ENCODE data around the gene TPX2.
A peak's percentile ranks its signal among the peaks of the same experiment; 100 is the strongest.

Gene TPX2

DNA sequence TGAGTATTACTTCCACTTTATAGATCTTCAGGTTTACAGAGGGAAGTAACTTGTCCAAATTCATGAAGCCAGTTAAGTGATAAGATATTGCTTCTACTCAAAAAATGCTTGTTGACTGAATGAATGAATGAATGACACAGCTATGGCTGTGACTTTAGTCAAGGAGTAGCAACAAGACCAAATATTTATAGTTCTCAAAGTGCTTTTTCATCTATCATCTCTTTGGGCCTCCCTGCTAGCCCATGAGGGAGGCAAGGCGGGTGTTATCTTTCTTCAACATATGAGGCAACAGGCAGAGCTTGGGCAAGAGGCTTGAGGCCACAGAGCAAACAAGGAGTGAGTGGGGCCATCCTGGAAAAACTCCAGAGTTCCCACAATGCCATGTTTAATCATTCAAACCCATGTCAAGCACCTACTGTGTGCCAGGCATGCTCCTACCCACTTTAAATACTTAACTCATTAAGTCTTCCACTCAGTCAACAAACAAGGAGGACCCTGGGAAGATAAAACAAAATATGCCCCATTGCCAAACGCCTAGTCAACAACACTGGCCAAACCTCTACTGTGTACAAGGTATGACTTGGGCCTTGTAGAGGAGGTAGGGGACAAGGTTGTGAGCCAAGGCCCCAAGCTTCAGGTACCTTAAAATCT is 32.4 kb upstream of the TPX2 start:
- no peak for DNase-seq

DNA sequence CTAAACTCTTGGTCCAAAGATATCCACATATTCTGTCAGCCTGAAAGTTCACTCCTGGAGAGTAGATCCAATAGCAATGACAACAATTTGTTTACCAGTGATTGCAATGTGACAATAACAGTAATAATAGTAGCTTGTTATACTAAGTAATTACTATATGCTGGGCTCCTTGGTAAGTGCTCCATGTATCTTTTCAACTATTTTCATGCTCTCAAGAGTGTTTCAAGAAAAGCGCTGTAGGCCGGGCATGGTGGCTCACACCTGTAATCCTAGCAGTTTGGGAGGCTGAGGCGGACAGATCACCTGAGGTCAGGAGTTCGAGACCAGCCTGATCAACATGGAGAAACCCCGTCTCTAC is 31.9 kb upstream of the TPX2 start:
- no peak for DNase-seq

DNA sequence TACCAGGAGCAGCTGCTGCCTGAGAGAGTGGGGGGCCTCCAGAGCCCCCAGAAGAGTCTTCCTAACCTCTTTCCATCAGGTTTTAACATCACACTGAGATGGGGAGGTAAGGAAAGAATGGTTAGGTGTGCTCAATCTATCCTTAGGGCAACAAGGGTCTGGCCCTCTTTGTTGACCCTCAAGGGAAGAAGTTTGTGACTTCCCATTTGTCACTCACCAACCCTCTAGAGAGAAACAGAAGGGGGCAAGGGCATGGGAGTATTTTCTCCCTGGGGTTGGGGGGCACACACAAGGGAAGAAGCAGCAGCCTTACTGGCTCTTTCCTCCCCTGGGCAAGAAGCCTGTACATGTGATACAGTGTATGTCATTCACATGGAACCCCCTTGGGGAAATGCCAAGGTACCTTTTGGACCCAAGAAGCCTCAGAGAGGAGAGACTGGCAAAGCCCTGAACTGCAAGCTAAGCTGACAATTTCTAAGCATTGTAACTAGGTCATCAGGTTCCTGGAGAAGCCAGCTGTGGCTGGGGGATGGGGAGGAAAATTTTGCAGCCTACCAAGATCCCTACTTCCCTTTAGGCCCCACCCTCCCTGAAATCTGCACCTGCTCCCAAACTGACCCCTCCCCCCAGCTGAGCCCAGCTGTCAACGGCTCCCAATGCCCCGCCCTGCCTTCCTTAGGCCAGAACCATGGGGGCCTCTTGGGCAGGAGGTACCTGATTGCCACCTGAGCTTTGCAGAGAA is 30.9 kb upstream of the TPX2 start:
- peak; percentile 73 for DNase-seq

DNA sequence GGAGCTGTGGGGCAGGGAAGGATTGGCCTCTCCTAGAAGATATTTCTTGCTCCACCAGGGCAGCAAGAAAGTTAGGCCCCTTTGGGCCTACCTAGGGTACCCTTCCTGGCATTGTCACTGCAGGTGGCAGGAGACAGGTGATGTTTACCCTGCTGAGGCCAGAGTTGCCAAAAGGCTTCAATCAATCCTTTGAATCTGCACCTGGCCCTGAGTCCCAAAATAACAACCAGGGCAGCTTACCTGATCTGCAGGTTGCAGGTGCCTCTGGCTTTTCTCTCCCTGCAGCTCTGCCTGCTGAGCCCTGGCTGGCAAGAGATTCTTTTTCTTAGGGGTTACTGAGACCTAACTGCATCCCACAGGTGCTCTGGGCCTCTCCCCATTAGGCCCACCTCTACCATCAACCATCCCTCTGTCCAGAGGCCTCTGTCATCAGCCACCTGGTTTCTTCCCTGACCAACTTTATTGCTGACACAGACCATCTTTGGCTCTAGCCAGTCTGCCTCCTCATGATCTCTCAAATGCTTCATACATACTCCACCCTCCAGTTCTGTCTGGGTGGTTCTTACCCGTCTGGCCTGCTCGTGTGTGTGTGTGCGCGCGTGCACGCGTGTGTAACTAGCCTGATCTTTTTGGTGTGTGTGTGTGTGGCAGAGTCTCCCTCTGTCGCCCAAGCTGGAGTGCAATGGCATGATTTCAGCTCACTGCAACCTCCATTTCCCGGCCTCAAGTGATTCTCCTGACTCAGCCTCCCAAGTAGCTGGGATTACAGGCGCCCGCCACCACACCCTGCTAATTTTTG is 30.2 kb upstream of the TPX2 start:
- no peak for DNase-seq

DNA sequence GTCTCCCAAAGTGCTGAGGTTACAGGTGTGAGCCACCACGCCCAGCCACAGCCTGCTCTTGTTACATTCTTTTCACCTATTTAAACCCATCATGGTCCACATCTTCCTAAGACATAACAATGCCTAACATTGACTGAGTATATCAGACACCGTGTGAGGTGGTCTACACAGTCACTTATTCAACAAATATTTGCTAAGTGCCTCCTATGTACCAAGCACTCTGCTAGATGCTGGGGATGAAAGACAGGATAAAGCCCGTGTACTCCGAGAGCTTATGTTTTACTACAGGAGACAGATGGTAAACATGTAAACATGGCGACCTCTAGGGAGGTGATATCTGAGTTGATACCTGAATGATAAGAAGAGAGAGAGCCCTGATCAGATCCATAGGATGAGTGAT is 29.2 kb upstream of the TPX2 start:
- no peak for DNase-seq

DNA sequence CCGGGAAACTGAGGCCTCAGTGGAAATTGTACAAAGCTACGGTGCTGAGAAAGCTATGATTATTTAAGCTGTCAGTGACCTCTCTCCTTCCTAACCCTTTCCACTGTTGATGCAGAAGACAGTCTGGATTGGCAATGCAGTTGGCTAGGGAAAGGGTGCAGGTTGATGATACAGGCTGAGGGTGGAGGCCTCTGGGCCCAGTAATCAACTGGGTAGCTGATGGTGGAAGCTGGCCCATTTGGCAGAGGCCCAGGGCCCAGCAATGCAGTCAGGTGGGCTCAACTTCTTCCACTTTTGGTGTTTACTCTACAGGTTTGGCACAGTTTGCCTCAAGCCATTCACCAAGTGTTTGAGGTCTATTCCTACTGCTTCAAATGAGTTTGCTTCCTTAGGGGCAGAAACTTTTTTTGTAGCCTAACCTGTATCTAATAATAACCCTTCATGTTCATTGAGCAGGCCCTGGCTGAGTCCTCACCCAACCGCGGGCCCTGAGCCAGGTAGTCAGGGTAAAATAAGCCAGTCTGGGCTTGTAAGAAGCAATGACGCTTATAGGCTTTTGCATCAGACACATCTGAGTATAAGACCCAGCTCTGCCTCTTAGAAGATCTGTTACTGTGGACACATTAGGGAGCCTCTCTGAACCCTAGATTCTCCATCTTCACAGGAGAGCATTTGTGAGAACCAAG is 28.5 kb upstream of the TPX2 start:
- DNase-seq = no peak

DNA sequence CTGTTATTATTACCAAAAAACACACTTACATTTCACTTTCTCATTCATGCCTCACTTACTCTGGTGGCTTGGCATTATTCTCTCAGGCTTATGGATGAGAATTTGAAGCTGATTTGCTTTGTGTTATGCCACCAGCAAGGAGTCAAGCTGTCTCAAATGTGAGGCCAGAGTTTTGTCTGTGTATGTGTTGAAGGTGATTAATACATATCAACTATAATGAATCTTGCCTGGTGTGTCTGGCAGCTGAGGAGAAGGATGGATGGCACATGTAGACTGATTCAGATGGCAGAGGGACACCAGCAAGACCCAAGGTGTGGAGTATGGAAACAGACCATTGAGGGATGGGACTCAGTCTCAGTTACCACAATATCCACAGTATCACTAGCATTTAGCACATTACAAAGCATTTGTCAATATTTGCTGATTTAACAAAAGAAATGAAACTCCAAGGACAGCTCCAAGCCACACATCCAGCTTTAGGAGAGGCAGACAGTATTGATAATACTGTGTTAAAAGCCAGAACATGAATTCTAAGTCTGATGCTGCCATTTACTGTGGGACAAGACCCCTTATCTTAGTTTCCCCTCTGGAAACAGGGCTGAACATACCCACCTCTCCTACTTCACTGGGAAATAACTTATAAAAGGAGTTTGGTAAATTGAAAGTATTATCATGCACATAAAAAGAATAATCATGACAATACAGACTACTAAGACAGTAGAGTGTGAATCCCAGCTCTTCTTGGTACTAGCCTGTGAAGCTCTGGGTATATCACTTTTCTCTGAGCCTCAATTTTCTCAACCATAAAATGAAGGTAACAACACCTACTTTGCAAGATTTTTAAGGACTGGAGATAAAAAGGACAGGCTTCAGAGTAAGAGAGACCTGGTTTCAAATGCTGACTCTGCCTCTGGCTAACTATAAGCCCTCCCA is 27.6 kb upstream of the TPX2 start:
- DNase-seq = no peak

DNA sequence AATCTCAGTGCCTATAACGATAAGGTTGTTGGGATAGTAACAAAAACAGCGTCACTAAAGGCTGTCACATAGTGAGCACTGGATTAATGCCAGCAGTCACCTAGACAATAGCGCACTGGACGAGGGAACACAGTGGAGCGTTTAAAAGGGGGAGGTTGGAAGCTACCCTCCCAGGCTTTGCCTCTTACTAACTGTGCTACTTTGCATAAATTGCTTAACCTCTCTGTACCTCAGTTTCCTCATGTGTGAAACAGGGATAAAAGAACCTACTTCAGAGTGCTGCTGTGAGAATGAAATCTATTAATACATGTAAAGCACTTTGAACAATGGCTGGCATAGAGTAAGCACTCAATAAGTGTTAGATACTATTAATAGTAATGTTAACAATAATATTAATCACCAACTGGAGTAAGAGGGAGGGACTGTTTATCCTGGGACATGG is 27.0 kb upstream of the TPX2 start:
- no peak for DNase-seq

DNA sequence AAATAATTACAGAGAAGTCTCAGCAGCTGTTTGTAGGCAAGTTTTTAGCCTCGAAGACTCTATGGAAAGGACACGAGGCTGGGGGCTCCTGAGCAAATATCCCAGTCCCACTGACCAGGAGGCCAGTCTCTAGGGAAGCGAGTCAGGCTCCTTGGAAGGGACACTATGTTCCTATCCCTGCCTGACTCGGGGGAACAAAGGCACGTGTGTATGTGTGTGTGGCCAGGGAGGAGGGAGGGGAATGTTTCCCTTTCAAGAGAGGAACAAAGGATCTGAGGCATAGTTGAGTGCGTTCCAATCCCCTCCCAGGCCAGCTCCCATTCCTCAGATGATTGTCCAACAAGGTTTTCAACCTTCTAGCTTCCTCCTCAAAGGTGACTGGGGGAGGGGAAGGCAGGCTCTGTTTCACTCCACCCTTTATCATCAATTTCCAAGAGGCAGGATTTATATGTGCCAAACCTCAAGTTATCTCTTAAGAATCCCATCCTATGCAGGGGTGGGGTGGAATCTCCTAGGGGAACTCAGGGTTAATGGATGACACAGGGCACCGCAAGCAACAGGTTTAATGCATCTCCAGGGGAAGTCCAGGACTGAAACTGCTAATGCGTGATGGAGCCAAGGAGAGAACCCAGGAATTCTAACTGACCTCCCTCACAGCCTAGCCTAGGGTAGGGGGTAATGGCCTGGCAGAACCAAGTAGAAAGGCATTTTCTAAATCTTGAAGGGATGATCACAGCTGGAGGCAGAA is 26.4 kb upstream of the TPX2 start:
- peak; percentile 53 for DNase-seq

DNA sequence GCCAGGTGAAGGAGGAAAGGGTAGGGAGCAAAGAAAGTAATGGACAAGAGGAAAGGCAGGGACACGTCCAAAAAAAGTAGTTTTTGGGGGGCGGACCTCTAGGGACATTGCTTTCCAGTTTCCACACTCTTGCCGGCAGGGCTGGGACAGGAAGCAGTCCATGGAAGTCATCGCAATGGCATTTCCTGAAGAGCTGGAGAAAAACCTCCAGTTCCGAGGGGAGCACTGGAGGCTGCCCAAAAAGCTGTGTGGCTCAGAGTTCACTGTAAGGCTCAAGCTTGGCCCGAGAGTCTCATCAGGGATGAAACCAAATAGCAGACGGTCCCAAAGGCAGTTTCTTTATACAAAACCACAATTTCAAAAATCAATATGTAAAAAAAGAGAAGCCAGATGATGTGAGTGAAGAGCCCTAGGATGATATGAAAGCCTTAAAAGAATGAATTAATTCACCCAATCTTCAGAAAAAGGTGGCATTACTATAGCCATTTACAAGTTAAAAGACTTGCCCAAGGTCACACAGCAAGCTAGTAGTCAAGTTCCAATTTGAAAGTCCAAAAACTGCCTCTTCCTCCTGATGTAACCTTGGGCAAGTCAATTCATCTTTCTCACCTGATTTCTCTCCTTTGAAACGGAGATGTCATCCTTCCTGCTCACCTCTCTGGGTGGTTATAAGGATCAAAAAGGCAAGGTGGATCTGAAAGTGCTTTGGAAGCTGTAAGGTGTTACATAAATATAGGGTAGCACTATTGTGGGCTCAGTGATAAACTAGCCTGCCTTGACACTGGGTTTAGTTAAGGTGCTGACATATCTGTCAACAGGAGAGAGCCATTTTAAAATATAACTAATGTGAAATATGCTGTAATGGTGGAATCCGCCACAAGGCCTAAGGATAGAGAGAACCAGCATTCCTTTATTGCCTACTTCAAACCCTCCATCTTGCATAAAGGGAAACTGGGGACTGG is 25.5 kb upstream of the TPX2 start:
- peak; percentile 86 for DNase-seq

DNA sequence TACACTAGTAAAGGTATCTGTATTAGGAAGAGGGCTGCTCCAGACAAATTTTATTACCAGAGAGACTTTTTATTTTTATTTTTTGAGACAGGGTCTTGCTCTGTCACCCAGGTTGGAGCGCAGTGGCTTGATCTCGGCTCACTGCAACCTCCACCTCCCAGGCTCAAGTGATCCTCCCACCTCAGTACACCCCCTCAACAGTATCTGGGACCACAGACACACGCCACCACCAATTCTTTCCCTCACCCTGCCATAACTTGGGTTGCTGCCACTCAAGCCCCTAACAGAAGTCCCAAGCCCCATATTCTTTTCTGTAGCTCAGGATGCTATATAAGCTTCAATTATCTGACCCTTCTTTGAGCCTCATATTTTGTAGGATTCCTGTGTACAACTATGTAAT is 23.3 kb upstream of the TPX2 start:
- DNase-seq = no peak

DNA sequence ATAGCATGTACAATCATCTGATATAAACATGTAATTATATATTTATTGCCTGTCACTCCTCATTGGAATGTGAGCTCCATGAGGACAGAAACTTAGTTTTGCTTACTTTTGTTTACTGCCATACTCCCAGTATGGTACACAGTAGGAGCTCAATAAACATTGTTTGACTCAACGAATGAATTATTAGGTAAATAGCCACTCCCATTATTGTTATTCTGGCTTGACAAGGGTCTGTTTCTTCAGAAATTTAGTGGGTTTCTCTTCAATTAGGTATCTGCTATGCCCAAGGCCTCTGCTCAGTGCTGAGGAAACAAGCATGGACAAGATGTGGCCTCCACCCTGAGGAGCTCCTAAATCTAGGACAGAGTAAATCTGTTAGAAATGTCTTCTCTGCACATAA is 22.7 kb upstream of the TPX2 start:
- DNase-seq = no peak

DNA sequence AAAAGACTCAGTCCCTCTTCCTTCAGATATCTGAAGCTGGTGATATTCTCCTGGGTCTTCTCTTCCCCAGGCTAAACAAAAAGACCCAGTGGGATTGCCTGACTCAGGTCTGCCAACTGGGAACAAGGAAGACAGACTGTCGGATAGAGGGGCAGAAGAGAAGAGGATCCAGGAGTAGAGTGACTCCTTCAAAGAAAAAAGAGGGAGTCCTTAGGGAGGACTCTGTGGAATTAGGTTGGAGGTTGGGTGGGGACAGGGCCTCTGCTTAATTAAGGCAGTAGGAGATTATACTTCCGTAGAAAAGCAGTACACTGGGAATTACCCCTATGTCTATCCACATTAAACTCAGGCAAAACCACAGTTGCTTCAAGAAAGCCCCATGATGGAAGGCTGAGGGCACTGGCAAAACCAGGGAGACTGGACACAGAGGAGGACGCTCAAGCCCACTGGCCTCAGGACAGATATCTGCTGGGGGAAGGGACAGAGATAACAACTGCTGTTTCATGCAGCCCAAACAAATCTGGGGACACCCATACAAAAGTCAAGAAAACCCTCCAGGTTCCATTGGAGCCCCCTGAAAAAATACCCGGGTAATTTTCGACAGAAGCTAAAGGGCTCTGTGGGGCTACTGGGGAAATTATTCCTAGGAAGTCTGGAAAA is 22.1 kb upstream of the TPX2 start:
- no peak for DNase-seq

DNA sequence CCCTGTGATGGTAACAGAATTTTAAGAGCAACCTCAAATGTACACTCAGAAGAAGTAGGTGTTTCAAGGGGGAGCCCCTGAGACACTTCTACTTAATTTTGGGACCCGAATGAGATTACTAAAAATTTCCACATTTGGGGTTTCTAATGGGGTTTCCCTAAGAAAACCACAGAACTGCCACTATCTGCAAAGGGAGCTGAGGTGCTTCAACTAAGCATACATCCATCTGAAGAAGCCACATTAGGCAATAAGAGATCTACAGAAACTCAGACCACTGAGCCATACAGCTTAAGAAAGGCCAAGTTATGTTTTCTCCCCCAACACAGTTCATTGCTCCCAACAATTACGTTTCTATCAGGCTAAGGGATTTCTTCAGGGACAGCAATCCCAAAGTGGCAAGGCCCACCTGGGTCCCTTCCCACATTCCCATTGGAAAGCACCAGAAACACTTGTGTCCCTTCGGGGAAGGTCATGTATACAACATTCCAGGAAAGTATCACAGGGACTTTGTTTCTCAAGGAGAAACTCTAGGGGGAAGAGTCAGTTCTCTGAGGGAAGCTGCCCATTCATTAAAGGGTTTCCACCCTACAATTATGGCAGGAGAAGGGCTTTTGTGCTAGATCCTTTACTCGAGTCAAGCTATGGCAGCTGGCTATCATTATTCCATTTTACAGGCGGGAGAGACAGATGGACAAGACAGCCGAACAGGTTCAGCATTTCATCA is 21.4 kb upstream of the TPX2 start:
- no peak for DNase-seq

DNA sequence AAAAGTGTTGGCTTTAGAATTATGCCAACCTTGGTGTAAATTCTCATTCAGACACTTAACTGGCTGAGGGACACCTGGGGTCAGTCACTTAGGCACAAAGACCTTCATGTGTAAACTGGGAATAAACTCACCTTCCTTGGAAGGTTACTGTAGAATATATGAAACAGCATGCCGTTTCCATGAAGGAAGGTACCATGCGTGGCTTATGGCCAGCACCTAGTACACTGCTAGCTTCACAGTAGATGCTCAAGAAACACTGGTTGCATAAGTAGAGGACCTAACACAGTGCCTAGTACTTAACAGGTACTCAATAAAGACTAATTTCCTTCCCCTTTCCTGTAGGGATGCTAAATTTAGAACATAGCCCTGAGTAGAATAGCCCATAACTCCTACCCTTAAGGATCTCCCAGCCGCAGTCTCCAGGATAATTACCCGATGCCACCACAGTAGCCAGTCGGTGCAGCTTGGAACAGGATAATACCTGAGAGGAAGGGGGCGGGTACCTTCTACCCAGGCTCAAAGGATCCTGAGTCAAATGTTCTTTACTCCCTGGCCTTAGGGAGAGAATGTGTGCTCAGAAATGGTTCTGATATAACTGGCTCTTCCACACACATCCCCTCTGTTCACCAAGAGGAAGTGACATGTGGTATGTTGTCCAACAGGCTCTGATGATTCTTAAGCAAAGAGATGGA is 20.0 kb upstream of the TPX2 start:
- DNase-seq = no peak

DNA sequence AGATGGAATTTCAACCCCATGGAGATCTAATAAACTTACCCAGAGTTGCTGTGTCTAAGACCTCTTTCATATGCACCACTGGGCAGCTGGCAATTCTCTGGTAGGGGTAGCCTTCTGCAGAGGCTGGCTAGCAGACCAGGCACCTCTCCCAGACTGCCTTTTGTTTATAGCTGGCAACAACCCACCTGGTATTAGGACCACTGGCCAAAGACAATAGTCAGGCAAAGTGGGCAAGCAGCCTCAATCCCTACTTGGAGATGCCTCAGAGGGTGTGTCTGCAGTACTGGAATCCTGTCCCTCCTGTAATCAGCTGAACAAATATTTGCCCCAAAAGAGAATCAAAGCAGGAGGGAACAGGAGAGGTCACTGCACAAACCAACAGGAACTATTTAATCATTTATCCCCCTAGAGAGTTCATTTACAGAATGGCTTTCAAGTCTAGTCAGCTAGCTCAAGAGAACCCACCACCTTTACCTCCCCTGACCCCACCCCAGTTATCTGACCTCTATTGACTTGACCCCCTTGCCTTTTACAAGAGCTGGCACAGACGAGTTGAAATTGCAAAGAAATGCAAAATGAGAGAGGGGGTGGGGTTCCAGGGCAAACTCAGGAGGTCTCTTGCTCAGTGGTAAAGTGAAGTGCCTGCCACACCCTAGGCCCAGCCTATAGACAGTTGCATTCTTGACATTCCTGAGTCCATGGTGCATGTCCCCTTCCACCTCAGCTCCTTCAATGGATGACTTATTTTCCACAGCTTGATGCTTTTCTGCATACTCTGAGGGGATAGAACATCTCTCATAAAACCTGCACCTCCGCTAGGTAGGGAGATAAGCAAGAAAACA is 19.2 kb upstream of the TPX2 start:
- no peak for DNase-seq

Data from femur (tissue), 1 donor.